ENCODE measurements around the gene ANKRD28.
A peak's percentile ranks its signal among the peaks of the same experiment; 100 is the strongest.
"Not testable (repeated sequence)": the region's sequence is repeated elsewhere in the genome, so short reads cannot be mapped to it uniquely, and the experiment has no call there.

Gene ANKRD28

DNA sequence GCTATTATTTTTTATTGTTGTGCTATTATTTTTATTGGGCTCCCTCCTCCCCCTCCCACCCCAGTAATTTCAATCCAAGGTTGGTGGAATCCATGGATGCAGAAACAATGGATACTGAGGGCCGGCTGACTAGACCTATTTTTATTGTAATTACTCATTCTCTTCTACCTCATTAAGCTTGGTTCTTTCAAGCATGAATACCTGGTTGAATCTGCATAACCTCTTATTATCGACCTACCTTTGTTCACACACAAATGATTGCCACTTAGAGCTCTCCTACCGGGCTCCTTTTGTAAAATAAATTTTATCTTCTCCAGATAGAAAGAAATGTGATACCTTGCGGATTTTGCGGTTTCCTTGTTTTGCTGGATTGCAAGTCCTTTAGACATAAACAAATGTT, 164.6 kb downstream of the ANKRD28 start:
- no peak for DNase-seq

DNA sequence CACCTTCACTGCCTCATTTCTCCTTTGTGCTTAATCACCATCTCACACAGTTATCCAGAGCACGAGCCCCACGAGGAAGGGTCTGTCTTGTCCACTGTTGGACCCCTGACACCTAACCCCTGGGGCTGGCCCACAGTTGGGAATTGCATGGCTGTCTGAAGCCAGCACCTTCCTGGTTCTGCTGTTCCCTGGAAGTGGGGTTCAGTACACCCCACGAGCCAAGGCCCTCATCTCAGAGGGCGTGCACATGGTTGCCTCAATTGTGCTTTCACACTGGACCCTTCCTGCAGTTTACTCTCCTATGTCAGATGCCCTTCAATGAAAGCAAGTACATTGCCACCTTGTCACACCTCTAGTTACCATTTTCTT, 165.6 kb downstream of the ANKRD28 start:
- DNase-seq = no peak

DNA sequence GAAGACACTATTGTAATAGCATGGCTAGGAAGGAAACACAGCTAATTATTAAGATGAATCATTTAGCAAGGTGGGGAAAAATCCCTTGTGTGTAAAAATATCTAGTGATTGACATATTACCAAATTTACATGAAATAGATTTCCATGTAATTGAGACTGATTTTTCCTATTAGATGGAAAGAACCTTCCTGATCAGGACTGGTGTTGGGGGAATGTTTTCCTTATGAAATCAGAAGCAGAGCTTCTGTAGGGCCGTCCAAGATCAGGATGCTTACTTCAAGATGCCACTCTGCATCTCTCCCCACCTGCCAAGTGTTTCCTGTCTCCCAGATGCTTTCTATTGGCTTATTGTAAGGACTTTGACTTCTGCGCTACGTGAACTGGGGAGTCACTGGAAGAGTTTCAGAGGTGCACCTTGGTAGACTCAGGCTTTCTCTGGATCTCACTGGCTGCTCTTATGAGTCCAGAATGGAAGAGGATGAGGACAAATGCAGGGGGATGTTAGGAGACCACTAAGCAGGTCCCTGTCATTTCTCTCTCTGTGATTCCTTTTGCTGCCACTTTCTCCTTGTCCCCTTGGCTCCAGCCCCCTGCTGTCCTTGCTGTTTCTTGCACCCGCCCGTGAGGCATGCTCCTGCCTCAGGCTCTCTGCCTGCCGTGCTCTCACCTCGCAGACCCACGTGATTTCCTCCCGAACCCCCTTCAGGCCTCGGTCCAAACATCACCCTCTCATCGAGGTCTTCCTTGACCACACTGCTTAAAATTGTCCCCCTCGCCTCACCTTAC, 166.2 kb downstream of the ANKRD28 start:
- DNase-seq = no peak

DNA sequence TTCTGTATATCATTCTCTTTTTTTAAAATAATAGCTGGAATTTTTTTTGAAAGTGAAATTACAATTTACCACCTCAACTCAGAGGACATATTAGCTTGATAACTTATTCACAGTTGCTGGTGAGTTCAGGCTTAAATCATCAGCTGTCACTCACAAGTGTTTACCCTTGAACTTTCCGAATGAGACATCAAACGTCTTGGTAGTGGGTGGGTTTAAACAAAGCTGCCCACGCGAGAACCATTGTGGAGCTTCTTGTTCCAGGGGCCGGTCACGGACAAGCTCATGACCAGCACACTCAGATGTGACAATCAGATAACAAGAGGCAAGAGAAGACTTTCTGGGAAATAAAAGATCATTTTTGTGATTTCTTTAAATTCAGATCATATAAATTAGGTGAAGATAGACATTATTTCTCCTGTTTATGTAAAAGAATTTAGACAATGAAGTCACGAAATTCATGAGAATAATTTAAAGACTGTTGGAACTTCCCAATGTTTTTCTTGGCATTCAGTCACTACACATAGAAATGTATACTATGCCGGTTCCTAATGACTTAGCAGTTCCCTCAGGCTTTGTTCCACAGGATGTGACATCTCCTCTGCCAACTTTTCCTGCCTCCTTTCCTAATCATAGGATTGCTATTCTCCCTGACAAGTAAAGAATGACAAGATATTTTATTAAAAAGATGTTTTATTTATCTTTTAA, 167.0 kb downstream of the ANKRD28 start:
- no peak for DNase-seq

DNA sequence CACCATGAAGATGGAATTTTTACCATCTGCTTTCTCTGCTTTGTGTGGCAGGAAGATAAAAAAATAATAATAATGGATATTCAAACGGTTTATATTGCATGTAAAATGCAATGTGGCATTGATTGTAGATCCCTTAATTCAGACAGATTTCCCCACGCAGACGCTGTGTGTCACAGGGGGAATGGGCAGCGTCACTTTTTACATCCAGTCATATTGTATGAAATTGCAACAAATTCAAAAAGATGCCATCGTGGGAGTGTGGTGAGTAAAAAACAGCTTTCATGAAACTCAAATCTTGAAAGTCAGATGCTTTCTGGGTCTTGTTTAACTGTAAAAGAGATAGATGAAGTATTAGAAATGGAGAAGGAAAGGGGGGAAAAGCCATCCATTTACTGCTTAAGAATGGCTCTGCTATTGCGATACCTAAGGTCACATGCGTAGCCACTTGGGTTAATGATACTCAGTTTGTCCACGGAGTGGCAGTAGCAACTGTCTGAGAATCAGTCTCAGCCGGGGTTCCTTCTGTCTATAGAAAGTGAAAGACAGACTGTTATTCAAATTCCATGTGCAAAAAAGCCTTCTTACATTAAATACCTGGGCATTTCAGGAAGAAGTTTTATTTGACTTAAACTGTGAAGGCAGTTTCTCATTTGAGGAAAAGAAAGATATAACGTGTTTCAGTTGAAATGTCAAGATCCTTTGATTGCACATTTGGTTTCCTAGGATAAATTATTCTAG, 167.8 kb downstream of the ANKRD28 start:
- peak; percentile 84 for DNase-seq

DNA sequence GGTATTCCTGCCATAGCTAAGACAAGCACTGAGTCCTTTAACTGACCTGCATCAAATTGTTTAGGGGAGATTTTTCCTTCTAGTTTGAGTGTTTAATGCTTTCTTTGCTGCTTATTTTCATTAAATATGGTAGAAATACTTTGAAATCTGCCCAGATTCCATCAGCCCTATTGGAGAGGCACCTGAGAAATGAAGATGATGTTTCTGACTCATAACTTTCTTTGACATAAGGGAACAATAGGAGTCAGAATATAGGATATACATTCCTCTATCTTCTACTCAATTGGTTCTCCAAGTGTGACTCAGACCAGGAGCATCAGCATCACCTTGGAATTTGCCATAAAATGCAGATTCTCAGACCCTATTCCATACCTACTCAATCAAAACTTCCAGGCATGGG, 168.8 kb downstream of the ANKRD28 start:
- no peak for DNase-seq

DNA sequence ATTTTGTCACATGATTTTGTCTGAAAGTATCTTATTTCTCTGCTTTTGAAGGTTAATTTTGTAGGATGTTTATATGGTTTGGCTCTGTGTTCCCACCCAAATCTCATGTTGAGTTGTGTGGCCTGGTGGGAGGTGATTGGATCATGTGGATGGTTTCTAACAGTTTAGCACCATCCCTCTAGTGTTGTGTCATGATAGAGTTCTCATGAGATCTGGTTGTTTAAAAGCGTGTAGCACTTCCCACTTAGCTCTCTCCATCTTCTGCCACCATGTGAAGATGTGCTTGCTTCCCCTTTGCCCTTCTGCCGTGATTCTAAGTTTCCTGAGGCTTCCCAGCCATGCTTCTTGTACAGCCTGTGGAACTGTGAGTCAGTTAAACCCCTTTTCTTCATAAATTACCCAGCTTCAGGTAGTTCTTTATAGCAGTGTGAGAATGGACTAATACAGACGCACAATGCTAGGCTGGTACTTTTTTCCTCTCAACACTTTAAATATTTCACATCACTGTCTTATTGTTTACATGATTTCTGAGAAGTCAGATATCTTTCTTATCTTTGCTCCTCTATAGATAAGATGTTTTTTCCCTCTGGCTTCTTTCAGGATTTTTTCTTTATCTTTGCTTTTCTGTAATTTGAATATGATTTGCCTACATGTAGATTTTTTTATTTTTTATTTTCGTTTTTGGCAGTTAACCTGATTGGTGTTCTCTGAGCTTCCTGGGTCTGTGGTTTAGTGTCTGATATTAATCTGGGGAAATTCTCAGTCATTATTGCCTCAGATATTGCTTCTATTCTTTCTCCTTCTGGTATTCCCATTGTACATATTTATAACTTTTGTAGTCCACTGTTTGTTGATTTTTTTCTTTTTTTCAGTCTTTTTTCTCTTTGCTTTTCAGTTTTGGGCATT, 174.0 kb downstream of the ANKRD28 start:
- peak; percentile 57 for DNase-seq

DNA sequence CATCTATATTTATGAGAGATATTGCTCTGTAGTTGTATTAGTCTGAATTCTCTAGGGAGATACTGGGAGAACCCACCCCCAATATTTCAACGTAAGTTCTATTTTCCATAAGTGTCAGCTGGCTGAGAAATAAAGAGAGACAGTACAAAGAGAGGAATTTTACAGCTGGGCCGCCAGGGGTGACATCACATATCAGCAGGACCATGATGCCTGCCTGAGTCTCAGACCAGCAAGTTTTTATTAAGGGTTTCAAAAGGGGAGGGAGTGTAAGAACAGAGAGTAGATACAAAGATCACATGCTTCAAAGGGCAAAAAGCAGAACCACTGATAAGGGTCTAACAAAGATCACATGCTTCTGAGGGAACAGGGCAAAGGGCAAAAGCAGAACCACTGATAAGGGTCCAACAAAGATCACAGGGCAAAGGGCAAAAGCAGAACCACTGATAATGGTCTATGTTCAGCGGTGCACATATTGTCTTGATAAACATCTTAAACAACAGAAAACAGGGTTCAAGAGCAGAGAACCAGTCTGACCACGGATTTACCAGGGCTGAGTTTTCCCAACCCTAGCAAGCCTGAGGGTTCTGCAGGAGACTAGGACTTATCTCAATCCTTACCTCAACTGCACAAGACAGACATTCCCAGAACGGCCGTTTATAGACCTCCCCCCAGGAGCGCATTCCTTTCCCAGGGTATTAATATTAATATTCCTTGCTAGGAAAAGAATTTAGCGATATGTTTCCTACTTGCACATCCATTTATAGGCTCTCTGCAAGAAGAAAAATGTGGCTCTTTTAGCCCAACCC, 177.9 kb downstream of the ANKRD28 start:
- not testable (repeated sequence) for DNase-seq
